Activated CD4-positive, alpha-beta T cell treated with anti-CD3 and anti-CD28 coated beads, Interleukin-2, amount 10 ng/mL, durations not matched to agents 24 days and 14 days (primary cell): ENCODE data around the gene ZFP69B. TPM values are rescaled to one million over a fixed set of nuclear protein-coding genes. Genes with fewer than 3 reads are reported as not detected.

Experiments used
- total RNA-seq: library from RNA; stranded (reverse); gene quantifications from 2 replicates; pipeline ENCODE4 v1.2.3, GENCODE V29; 2022

Gene ZFP69B
- total RNA-seq, 1 donor from 2014 or later = 6.3 TPM

Other genes starting within 250 kb of the ZFP69B start
- not detected in 2 replicates for gene TMCO2, start 202.5 kb upstream of the ZFP69B start, total RNA-seq
- 50.4 and 50.8 TPM in 2 replicates for gene ZMPSTE24, start 192.2 kb upstream of the ZFP69B start, total RNA-seq
- gene COL9A2, start 133.2 kb upstream of the ZFP69B start, total RNA-seq = 14.5 and 14.6 TPM in 2 replicates
- gene SMAP2, start 76.7 kb upstream of the ZFP69B start, total RNA-seq = 156 and 157 TPM in 2 replicates
- gene ZFP69, start 26.8 kb downstream of the ZFP69B start, total RNA-seq = 3.1 and 3.9 TPM in 2 replicates
- 17.2 and 18.0 TPM in 2 replicates for gene EXO5, start 58.3 kb downstream of the ZFP69B start, total RNA-seq
- 4.7 and 4.9 TPM in 2 replicates for gene ZNF684, start 81.2 kb downstream of the ZFP69B start, total RNA-seq
- gene RIMS3, start 215.2 kb downstream of the ZFP69B start, total RNA-seq = 2.0 and 2.4 TPM in 2 replicates
- 66.5 and 73.2 TPM in 2 replicates for gene NFYC, start 241.2 kb downstream of the ZFP69B start, total RNA-seq